DOHH2 (cell line): ENCODE data around the gene LCOR.

Experiments
- EZH2phosphoT487 ChIP-seq: fragments of 200-600 bp; sonication (generic); IDR thresholded peaks from 2 replicates; pipeline ENCODE4 v1.6.1; 2017; ENCODE audit warnings: borderline replicate concordance, mild to moderate bottlenecking, antibody characterized with exemption, low read length, moderate library complexity, mixed read lengths
- TF ChIP-seq, protein P1 (sequence below): fragments of 200-600 bp; sonication (generic); IDR thresholded peaks from one replicate; pipeline ENCODE4 v1.5.1; 2014; ENCODE audit warnings: antibody characterized with exemption, mild to moderate bottlenecking, low read depth, low read length; ENCODE audit not compliant: poor library complexity, severe bottlenecking

DNA sequence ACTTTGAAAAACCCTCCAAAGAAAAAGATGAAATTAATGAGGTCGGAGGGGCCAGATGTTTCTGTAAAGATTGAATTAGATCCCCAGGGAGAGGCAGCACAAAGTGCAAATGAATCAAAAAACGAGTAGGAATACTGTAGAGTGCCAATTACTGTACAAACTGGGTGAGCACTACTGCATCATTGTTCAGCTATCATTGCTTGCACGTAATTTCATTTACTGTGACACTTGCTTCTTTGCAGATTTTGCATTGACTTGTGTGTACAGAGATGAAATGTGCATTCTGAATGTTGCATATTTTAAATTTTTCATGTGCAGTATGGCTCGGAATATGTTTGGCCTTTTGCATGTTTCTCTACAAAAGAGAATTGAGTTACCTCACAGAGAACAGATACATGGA, 123.7 kb downstream of the LCOR start:
- no peak for TF ChIP-seq EZH2phosphoT487
- TF ChIP-seq, protein P1, sequence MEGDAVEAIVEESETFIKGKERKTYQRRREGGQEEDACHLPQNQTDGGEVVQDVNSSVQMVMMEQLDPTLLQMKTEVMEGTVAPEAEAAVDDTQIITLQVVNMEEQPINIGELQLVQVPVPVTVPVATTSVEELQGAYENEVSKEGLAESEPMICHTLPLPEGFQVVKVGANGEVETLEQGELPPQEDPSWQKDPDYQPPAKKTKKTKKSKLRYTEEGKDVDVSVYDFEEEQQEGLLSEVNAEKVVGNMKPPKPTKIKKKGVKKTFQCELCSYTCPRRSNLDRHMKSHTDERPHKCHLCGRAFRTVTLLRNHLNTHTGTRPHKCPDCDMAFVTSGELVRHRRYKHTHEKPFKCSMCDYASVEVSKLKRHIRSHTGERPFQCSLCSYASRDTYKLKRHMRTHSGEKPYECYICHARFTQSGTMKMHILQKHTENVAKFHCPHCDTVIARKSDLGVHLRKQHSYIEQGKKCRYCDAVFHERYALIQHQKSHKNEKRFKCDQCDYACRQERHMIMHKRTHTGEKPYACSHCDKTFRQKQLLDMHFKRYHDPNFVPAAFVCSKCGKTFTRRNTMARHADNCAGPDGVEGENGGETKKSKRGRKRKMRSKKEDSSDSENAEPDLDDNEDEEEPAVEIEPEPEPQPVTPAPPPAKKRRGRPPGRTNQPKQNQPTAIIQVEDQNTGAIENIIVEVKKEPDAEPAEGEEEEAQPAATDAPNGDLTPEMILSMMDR = no peak
